AG09319 (cell line): ENCODE data around the gene SLC2A9.

Source experiments
- DNase-seq: peaks from one replicate; pipeline ENCODE4 v3.0.0-alpha.2; 2010; ENCODE audit warnings: low read depth; ENCODE audit errors: extremely low read depth
- TF ChIP-seq, protein P1 (sequence below): IDR thresholded peaks from 2 replicates; pipeline ENCODE4 v1.5.1; 2011; ENCODE audit warnings: low read depth, mild to moderate bottlenecking, inconsistent platforms, low read length, moderate library complexity

SLC2A9 gene

GRCh38 chr4:9968472-9968871 lies 52.8 kb downstream of the SLC2A9 start:
- TF ChIP-seq, protein P1, sequence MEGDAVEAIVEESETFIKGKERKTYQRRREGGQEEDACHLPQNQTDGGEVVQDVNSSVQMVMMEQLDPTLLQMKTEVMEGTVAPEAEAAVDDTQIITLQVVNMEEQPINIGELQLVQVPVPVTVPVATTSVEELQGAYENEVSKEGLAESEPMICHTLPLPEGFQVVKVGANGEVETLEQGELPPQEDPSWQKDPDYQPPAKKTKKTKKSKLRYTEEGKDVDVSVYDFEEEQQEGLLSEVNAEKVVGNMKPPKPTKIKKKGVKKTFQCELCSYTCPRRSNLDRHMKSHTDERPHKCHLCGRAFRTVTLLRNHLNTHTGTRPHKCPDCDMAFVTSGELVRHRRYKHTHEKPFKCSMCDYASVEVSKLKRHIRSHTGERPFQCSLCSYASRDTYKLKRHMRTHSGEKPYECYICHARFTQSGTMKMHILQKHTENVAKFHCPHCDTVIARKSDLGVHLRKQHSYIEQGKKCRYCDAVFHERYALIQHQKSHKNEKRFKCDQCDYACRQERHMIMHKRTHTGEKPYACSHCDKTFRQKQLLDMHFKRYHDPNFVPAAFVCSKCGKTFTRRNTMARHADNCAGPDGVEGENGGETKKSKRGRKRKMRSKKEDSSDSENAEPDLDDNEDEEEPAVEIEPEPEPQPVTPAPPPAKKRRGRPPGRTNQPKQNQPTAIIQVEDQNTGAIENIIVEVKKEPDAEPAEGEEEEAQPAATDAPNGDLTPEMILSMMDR = no peak
- no peak for DNase-seq

- DNase-seq = no peak
- TF ChIP-seq, protein P1 = no peak
Measured at GRCh38 chr4:9964879-9965278, 56.4 kb downstream of the SLC2A9 start.

DNA sequence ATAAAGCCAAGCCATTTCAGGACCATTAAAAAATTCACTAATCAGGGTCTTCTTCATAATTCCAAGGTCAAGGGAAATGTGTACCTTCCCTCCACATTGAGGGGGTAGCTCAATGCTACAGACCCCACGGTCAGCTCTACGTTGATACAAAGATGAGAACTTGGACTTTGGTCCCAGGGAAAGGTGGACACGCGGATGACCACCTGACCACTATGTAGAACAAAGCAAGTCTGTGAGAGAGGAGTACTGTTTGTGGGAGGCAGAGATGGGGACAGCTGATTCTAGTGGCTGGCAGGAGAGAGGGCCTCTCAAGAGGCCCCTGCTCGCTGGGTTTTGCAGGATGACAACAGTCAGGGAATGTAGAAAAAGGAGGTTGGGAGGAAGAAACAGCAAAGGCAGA lies 58.0 kb downstream of the SLC2A9 start:
- no peak for DNase-seq
- TF ChIP-seq, protein P1 = no peak

DNA sequence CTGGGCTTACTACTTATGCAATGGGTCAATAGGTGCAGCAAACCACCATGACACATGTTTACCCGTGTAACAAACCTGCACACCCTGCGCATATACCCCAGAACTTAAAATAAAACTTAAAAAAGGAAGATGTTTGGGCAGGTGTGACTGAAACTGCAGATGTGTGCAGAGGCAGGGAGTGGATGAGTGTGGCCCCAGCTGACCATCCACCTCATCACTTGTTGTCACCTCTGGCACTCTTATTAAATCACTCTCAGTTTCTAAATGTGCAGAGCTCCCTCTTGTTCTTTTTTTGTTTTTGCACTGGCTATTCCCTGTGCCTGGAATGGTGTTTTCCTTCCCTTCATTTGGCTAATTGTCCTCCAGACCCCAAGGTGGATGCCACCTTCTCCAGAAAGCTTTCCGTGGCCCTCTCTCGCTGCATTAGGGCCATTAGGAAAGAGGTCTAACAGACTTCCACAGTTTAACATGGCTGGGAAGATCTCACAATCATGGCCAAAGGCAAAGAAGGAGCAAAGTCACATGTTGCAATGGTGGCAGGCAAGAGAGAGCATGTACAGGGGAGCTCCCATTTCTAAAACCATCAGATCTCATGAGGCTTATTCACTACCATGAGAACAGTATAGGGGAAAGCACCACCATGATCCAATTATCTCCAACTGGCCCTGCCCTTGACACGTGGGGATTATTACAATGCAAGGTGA lies 58.5 kb downstream of the SLC2A9 start:
- TF ChIP-seq, protein P1 = no peak
- DNase-seq = no peak

GRCh38 chr4:9954468-9954867 lies 66.8 kb downstream of the SLC2A9 start:
- TF ChIP-seq, protein P1 = no peak
- DNase-seq = no peak

GRCh38 chr4:9953089-9953488 lies 68.2 kb downstream of the SLC2A9 start:
- TF ChIP-seq, protein P1 = no peak
- no peak for DNase-seq

- TF ChIP-seq, protein P1 = no peak
- no peak for DNase-seq
Measured at GRCh38 chr4:9952415-9952950, 68.8 kb downstream of the SLC2A9 start.
